Natural killer cell (primary cell): ENCODE data around the gene SAE1. TPM values are rescaled to one million over a fixed set of nuclear protein-coding genes. Genes with fewer than 3 reads are reported as not detected.

ENCODE experiments used
- ATAC-seq, 3 donors: fragments of 150-1000 bp in 2 of 3; fragments of 200-7000 bp in 1 of 3; cut with Tn5 transposase; 1 replicate in 1 of 3; 2 replicates in 2 of 3; pipeline ENCODE4 v1.10.0; 2021; ENCODE audit warnings: mild to moderate bottlenecking in 2 of 3, moderate library complexity in 2 of 3
- DNase-seq, 2 donors: peaks; one replicate each; pipeline versions ENCODE4 v3.0.0 to v3.0.0-alpha.2; 2013 to 2021; ENCODE audit warnings: mixed read lengths in 1 of 2
- H3K27ac ChIP-seq: one replicate; pipeline ENCODE4 v1.5.1; 2013; ENCODE audit warnings: mild to moderate bottlenecking, low read length
- H3K27me3 ChIP-seq: one replicate; pipeline ENCODE4 v1.6.1; 2013; ENCODE audit warnings: low read length; ENCODE audit not compliant: control insufficient read depth, insufficient read depth
- H3K36me3 ChIP-seq: one replicate; pipeline ENCODE4 v1.6.1; 2013; ENCODE audit warnings: low read length; ENCODE audit not compliant: control insufficient read depth, insufficient read depth
- H3K4me1 ChIP-seq: one replicate; pipeline ENCODE4 v1.6.1; 2013; ENCODE audit warnings: low read length; ENCODE audit not compliant: control insufficient read depth, insufficient read depth
- H3K4me3 ChIP-seq: one replicate; pipeline ENCODE4 v1.5.1; 2013; ENCODE audit warnings: low read length
- H3K9me3 ChIP-seq: one replicate; pipeline ENCODE4 v1.6.1; 2013; ENCODE audit warnings: low read length; ENCODE audit not compliant: control insufficient read depth, insufficient read depth
- H3K27ac Mint-ChIP-seq, 2 donors: one replicate each; pipeline ENCODE4 v1.8.0; 2022; ENCODE audit warnings: mild to moderate bottlenecking in 2 of 2, mixed read lengths in 2 of 2, moderate library complexity in 1 of 2
- H3K27me3 Mint-ChIP-seq, 2 donors: one replicate each; pipeline ENCODE4 v1.8.0; 2022; ENCODE audit warnings: low read depth in 2 of 2, mixed read lengths in 2 of 2
- H3K36me3 Mint-ChIP-seq: one replicate; pipeline ENCODE4 v1.8.0; 2022; ENCODE audit warnings: mixed read lengths
- H3K4me1 Mint-ChIP-seq, 2 donors: one replicate each; pipeline ENCODE4 v1.8.0; 2022; ENCODE audit warnings: mixed read lengths in 2 of 2
- H3K4me3 Mint-ChIP-seq: one replicate; pipeline ENCODE4 v1.8.0; 2022; ENCODE audit warnings: mild to moderate bottlenecking, moderate library complexity, mixed read lengths
- H3K9me3 Mint-ChIP-seq, 2 donors: one replicate each; pipeline ENCODE4 v1.8.0; 2022; ENCODE audit warnings: mixed read lengths in 2 of 2
- CTCF ChIP-seq: fragments of 200-600 bp; IDR thresholded peaks from one replicate; pipeline ENCODE4 v1.8.0; 2022; ENCODE audit warnings: antibody characterized with exemption
- WGBS: methylation state at CpG from one replicate; pipeline ENCODE4 v1.1.7; 2013; ENCODE audit warnings: missing lambda C conversion rate; ENCODE audit not compliant: insufficient coverage; 5-methylcytosine and 5-hydroxymethylcytosine counted together
- intact Hi-C: fragments of 100-400 bp; cut with micrococcal nuclease; formaldehyde crosslinking; loops from one replicate; pipeline ENCODE4 v1.14.2; 2022
- total RNA-seq, 4 donors: library from RNA; stranded (reverse); fragments of 120-200 nt in 1 of 4; gene quantifications; one replicate each; pipeline versions ENCODE4 v1.2.3 to v1.2.4, GENCODE V29; 2013 to 2022

Gene SAE1
- total RNA-seq, 3 donors from 2014 or later (not counting 1 experiment from before 2014, with no cell fraction given): 42.5 to 49.3 (median 46.0) TPM

GRCh38 chr19:47096100-47096704 is 34.4 kb upstream of the SAE1 start:
- Histone ChIP-seq H3K27ac (peak overlapping the region; percentile 82), H3K36me3 (peaks cover 22% of the 10 kb centered on the region), H3K4me3 (no peak overlapping the region), H3K4me1 (peaks cover 33% of the 10 kb centered on the region), H3K9me3 (no peaks in the 10 kb centered on the region), H3K27me3 (no peaks in the 10 kb centered on the region)
- Mint-ChIP-seq H3K27ac (peak overlapping the region; percentile 80 to 96), H3K4me1 (peaks cover 27 to 30% of the 10 kb centered on the region in 2 donors), H3K9me3 (no peaks in the 10 kb centered on the region), H3K4me3 (no peak overlapping the region), H3K27me3 (no peaks in the 10 kb centered on the region), H3K36me3 (no peaks in the 10 kb centered on the region)
- no peak for TF ChIP-seq CTCF
- no peak for DNase-seq
- ATAC-seq: no peak
- intact Hi-C loops: no loop called here
- WGBS: 94% methylated on average over 12 of the region's 12 CpGs

GRCh38 chr19:47096721-47097120 is 33.9 kb upstream of the SAE1 start:
- 98% methylated on average over 9 of the region's 9 CpGs for WGBS
- H3K36me3 Mint-ChIP-seq: no peaks in the 10 kb centered on the region
- peak overlapping the region; percentile 80 to 96 for H3K27ac Mint-ChIP-seq
- Histone ChIP-seq H3K9me3 (no peaks in the 10 kb centered on the region), H3K36me3 (peaks cover 20% of the 10 kb centered on the region), H3K4me3 (no peak overlapping the region), H3K4me1 (peaks cover 33% of the 10 kb centered on the region), H3K27me3 (no peaks in the 10 kb centered on the region), H3K27ac (no peak overlapping the region)
- H3K27me3 Mint-ChIP-seq: no peaks in the 10 kb centered on the region
- H3K9me3 Mint-ChIP-seq: no peaks in the 10 kb centered on the region
- no peak for TF ChIP-seq CTCF
- DNase-seq: no peak
- intact Hi-C loops: no loop called here
- H3K4me1 Mint-ChIP-seq: peaks cover 27 to 30% of the 10 kb centered on the region in 2 donors
- no peak overlapping the region for H3K4me3 Mint-ChIP-seq
- ATAC-seq: no peak

GRCh38 chr19:47097396-47098201 is 33.0 kb upstream of the SAE1 start:
- intact Hi-C loops: no loop called here
- H3K4me3 Mint-ChIP-seq: no peak overlapping the region
- Histone ChIP-seq H3K36me3 (peaks cover 13% of the 10 kb centered on the region), H3K4me1 (peaks cover 33% of the 10 kb centered on the region), H3K9me3 (no peaks in the 10 kb centered on the region), H3K27ac (no peak overlapping the region), H3K4me3 (no peak overlapping the region), H3K27me3 (no peaks in the 10 kb centered on the region)
- WGBS: 96% methylated on average over 31 of the region's 31 CpGs
- TF ChIP-seq CTCF: no peak
- ATAC-seq: no peak
- no peaks in the 10 kb centered on the region for H3K9me3 Mint-ChIP-seq
- H3K27ac Mint-ChIP-seq: peak overlapping the region in 1 of 2 donors; percentile 53
- H3K27me3 Mint-ChIP-seq: no peaks in the 10 kb centered on the region
- H3K4me1 Mint-ChIP-seq: peaks cover 30% of the 10 kb centered on the region in 2 donors
- H3K36me3 Mint-ChIP-seq: no peaks in the 10 kb centered on the region
- DNase-seq: no peak
